Activated T-cell treated with anti-CD3 and anti-CD28 coated beads for 24 hours (primary cell): ENCODE measurements around the gene MRPL54.

ENCODE experiments used
- DNase-seq: peaks from one replicate; pipeline ENCODE4 v3.0.0-alpha.2; 2020; ENCODE audit warnings: low read depth

MRPL54 gene

GRCh38 chr19:3785451-3785937, 23.0 kb downstream of the MRPL54 start:
- peak; percentile 20 for DNase-seq

- DNase-seq: peak; percentile 12
These were observed 23.7 kb downstream of the MRPL54 start, which contains the start of gene MATK for GRCh38 chr19:3785938-3786824. Gene MATK, minus strand, starts transcription at chr19:3786381. Its CDS starts 1,246 bp downstream, at chr19:3785135.

GRCh38 chr19:3788996-3789778, 26.7 kb downstream of the MRPL54 start:
- no peak for DNase-seq

- DNase-seq: no peak
These were observed 27.8 kb downstream of the MRPL54 start for GRCh38 chr19:3790209-3790734.

- DNase-seq: no peak
These were observed 28.5 kb downstream of the MRPL54 start for GRCh38 chr19:3790941-3791340.

GRCh38 chr19:3792114-3792513, 29.6 kb downstream of the MRPL54 start:
- DNase-seq: no peak

GRCh38 chr19:3793799-3794198, 31.3 kb downstream of the MRPL54 start:
- DNase-seq: no peak

GRCh38 chr19:3796358-3796757, 33.9 kb downstream of the MRPL54 start:
- no peak for DNase-seq

- no peak for DNase-seq
These were observed 35.7 kb downstream of the MRPL54 start for GRCh38 chr19:3798137-3798536.

GRCh38 chr19:3800996-3801395, 38.5 kb downstream of the MRPL54 start:
- DNase-seq: no peak

- DNase-seq: no peak
These were observed 39.1 kb downstream of the MRPL54 start for GRCh38 chr19:3801412-3802096.

- no peak for DNase-seq
These were observed 40.8 kb downstream of the MRPL54 start for GRCh38 chr19:3803114-3803888.

GRCh38 chr19:3803986-3804385, 41.5 kb downstream of the MRPL54 start:
- DNase-seq: no peak

- no peak for DNase-seq
These were observed 41.9 kb downstream of the MRPL54 start for GRCh38 chr19:3804429-3804828.

GRCh38 chr19:3805859-3806258, 43.4 kb downstream of the MRPL54 start:
- no peak for DNase-seq

GRCh38 chr19:3807131-3807480, 44.6 kb downstream of the MRPL54 start:
- DNase-seq: no peak

GRCh38 chr19:3807574-3808354, 45.3 kb downstream of the MRPL54 start:
- no peak for DNase-seq

- DNase-seq: no peak
These were observed 46.1 kb downstream of the MRPL54 start for GRCh38 chr19:3808420-3809143.

GRCh38 chr19:3809881-3810707, 47.6 kb downstream of the MRPL54 start:
- no peak for DNase-seq
